GM18526 (cell line): Measurements from ENCODE around the gene SLC35E4.

Experiments used
- POLR2A ChIP-seq: IDR thresholded peaks from 3 replicates; pipeline ENCODE4 v1.6.1; 2011; ENCODE audit not compliant: insufficient read length; ENCODE audit errors: extremely low read depth

The SLC35E4 gene

GRCh38 chr22:30607300-30607930, 28.2 kb upstream of the SLC35E4 start:
- TF ChIP-seq POLR2A: no peak

GRCh38 chr22:30607939-30608338, 27.6 kb upstream of the SLC35E4 start:
- TF ChIP-seq POLR2A: no peak

- TF ChIP-seq POLR2A: no peak
These were observed 26.1 kb upstream of the SLC35E4 start for GRCh38 chr22:30609260-30610185.

- no peak for TF ChIP-seq POLR2A
These were observed 25.3 kb upstream of the SLC35E4 start for GRCh38 chr22:30610299-30610698.

GRCh38 chr22:30611197-30611596, 24.4 kb upstream of the SLC35E4 start:
- no peak for TF ChIP-seq POLR2A

- TF ChIP-seq POLR2A: no peak
These were observed 22.8 kb upstream of the SLC35E4 start for GRCh38 chr22:30612789-30613188.

- TF ChIP-seq POLR2A: no peak
These were observed 21.3 kb upstream of the SLC35E4 start for GRCh38 chr22:30614268-30614667.

GRCh38 chr22:30614879-30615278, 20.7 kb upstream of the SLC35E4 start:
- TF ChIP-seq POLR2A: no peak

- no peak for TF ChIP-seq POLR2A
These were observed 20.0 kb upstream of the SLC35E4 start for GRCh38 chr22:30615543-30615954.

- TF ChIP-seq POLR2A: no peak
These were observed 17.8 kb upstream of the SLC35E4 start for GRCh38 chr22:30617819-30618218.

- TF ChIP-seq POLR2A: no peak
These were observed 9.2 kb upstream of the SLC35E4 start for GRCh38 chr22:30626413-30626812.

- no peak for TF ChIP-seq POLR2A
These were observed 8.1 kb upstream of the SLC35E4 start for GRCh38 chr22:30627471-30627870.

GRCh38 chr22:30628491-30628890, 7.1 kb upstream of the SLC35E4 start:
- no peak for TF ChIP-seq POLR2A

GRCh38 chr22:30634471-30635233, 929 bp upstream of the SLC35E4 start:
- no peak for TF ChIP-seq POLR2A

GRCh38 chr22:30636226-30637077, 871 bp downstream of the SLC35E4 start:
- no peak for TF ChIP-seq POLR2A
